ENCODE data around the gene DAD1. TPM values are rescaled to one million over a fixed set of nuclear protein-coding genes. Genes with fewer than 3 reads are reported as not detected.

DAD1 gene
- total RNA-seq, 1 donor from 2014 or later = 140 TPM

DNA sequence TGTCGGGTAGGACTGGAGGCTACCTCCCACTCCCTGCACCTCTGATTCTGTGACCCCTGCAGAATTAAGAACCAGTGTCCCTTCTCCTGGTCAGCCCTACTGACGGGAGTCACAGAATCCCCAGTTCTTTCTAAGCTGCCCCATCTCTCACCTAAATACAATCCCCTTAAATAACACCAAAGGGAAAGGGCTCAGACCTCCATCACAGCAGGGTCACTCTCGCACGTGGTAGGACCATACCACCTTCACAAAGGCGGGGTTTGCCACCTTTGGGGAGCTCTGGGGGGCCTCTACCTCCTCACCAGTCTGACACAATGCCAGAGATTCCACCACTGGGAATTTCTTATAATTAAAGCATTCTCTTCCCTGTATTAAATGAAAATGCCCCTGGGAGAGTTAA is 35.6 kb downstream of the DAD1 start:
- Mint-ChIP-seq H3K4me3 (no peak overlapping the region), H3K4me1 (peaks cover 15% of the 10 kb centered on the region), H3K27ac (no peak overlapping the region), H3K36me3 (no peaks in the 10 kb centered on the region), H3K9me3 (no peaks in the 10 kb centered on the region), H3K27me3 (ENCODE audit: low read depth) (peaks cover 37% of the 10 kb centered on the region)
- no peak for DNase-seq (ENCODE audit: low spot score in 2 of 2, unreplicated experiment in 2 of 2)
- TF ChIP-seq, protein P1, sequence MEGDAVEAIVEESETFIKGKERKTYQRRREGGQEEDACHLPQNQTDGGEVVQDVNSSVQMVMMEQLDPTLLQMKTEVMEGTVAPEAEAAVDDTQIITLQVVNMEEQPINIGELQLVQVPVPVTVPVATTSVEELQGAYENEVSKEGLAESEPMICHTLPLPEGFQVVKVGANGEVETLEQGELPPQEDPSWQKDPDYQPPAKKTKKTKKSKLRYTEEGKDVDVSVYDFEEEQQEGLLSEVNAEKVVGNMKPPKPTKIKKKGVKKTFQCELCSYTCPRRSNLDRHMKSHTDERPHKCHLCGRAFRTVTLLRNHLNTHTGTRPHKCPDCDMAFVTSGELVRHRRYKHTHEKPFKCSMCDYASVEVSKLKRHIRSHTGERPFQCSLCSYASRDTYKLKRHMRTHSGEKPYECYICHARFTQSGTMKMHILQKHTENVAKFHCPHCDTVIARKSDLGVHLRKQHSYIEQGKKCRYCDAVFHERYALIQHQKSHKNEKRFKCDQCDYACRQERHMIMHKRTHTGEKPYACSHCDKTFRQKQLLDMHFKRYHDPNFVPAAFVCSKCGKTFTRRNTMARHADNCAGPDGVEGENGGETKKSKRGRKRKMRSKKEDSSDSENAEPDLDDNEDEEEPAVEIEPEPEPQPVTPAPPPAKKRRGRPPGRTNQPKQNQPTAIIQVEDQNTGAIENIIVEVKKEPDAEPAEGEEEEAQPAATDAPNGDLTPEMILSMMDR (IDR thresholded peaks at IDR 0.05; ENCODE audit: unreplicated experiment) = no peak

DNA sequence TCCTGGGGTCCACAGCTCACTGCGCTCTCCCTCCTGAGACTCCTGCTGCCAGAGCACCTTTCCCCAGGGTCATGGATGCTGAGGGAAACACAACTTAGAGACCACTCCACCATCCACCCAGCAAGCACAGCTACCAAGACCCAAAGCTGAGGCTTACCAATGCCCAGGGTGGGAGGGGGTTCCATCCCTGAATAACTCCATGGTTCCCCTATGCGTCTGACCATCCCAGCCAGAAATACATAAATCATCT is 36.3 kb downstream of the DAD1 start:
- no peak overlapping the region for H3K4me3 Mint-ChIP-seq
- peaks cover 44% of the 10 kb centered on the region for H3K27me3 Mint-ChIP-seq (ENCODE audit: low read depth)
- no peak for DNase-seq (ENCODE audit: low spot score in 2 of 2, unreplicated experiment in 2 of 2)
- no peaks in the 10 kb centered on the region for H3K9me3 Mint-ChIP-seq
- H3K27ac Mint-ChIP-seq = no peak overlapping the region
- peaks cover 21% of the 10 kb centered on the region for H3K4me1 Mint-ChIP-seq
- TF ChIP-seq, protein P1 (IDR thresholded peaks at IDR 0.05; ENCODE audit: unreplicated experiment) = no peak
- no peaks in the 10 kb centered on the region for H3K36me3 Mint-ChIP-seq

DNA sequence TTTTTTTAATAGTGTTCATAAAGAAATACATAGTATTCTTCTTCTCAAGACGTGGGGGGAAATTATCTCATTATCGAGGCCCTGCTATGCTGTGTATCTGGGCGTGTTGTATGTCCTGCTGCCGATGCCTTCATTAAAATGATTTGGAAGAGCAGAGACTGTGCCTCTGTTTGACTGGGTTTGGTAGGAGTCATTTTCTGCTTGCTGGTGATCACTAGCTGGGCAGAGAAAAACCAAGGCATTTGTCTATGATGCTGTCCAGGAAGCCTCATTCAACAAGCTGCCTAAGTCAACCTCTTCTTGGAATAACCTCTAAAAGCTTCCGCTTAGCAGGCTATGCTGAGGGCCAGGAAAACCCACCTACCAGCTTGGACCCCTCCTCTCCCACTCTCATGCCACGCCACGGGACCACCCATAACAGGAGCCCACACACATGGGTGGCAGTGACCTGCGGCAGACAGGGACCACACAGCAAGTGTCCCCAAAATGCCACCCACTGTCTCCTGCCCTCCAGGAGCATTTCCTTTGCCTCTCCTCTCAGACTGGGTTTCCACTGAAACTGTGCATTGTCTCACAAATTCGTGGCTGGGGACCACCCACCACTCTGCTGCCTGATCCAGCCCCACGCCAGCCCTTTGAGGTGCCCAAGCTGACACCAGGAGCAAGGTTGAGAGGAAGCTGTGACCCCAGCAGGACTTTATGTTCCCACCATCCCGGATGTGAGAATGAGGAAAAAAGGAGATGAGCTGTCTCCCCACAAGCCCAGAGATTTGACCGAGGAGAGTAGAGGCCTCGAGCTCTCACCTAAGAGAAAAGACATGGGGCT is 36.8 kb downstream of the DAD1 start:
- Mint-ChIP-seq H3K9me3 (no peaks in the 10 kb centered on the region), H3K4me1 (peaks cover 18% of the 10 kb centered on the region), H3K36me3 (no peaks in the 10 kb centered on the region), H3K27me3 (ENCODE audit: low read depth) (peaks cover 49% of the 10 kb centered on the region), H3K27ac (no peak overlapping the region), H3K4me3 (no peak overlapping the region)
- TF ChIP-seq, protein P1 (IDR thresholded peaks at IDR 0.05; ENCODE audit: unreplicated experiment) = no peak
- DNase-seq (ENCODE audit: low spot score in 2 of 2, unreplicated experiment in 2 of 2) = no peak

DNA sequence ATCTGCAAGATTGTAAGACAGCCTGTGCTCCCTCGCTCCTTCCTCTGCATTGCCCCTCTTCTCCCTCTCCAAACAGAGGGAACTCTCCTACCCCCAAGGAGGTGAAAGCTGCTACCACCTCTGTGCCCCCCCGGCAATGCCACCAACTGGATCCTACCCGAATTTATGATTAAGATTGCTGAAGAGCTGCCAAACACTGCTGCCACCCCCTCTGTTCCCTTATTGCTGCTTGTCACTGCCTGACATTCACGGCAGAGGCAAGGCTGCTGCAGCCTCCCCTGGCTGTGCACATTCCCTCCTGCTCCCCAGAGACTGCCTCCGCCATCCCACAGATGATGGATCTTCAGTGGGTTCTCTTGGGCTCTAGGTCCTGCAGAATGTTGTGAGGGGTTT is 37.4 kb downstream of the DAD1 start:
- DNase-seq (ENCODE audit: low spot score in 2 of 2, unreplicated experiment in 2 of 2) = no peak
- Mint-ChIP-seq H3K36me3 (no peaks in the 10 kb centered on the region), H3K27ac (no peak overlapping the region), H3K27me3 (ENCODE audit: low read depth) (peaks cover 55% of the 10 kb centered on the region), H3K4me3 (no peak overlapping the region), H3K4me1 (peaks cover 15% of the 10 kb centered on the region), H3K9me3 (no peaks in the 10 kb centered on the region)
- TF ChIP-seq, protein P1 (IDR thresholded peaks at IDR 0.05; ENCODE audit: unreplicated experiment) = no peak

DNA sequence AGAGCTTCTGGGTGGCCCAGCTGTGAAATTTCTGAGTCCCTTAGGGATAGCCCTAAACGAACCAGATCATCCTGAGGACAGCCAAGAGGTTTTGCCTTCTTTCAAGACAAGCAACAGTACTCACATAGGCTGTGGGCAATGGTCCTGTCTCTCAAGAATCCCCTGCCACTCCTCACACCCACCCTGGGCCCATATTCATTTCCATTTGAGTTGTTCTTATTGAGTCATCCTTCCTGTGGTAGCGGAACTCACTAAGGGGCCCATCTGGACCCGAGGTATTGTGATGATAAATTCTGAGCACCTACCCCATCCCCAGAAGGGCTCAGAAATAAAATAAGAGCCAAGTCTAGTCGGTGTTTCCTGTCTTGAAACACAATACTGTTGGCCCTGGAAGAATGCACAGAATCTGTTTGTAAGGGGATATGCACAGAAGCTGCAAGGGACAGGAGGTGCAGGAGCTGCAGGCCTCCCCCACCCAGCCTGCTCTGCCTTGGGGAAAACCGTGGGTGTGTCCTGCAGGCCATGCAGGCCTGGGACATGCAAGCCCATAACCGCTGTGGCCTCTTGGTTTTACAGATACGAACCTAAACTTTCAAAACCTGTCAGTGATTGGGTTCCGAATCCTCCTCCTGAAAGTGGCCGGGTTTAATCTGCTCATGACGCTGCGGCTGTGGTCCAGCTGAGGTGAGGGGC is 38.9 kb downstream of the DAD1 start:
- TF ChIP-seq, protein P1 (IDR thresholded peaks at IDR 0.05; ENCODE audit: unreplicated experiment) = no peak
- Mint-ChIP-seq H3K27ac (no peak overlapping the region), H3K36me3 (no peaks in the 10 kb centered on the region), H3K4me3 (no peak overlapping the region), H3K9me3 (no peaks in the 10 kb centered on the region), H3K4me1 (peaks cover 20% of the 10 kb centered on the region), H3K27me3 (ENCODE audit: low read depth) (peaks cover 70% of the 10 kb centered on the region)
- DNase-seq (ENCODE audit: low spot score in 2 of 2, unreplicated experiment in 2 of 2) = no peak

All from mesothelial cell of epicardium (in vitro differentiated cells).